Hepatocyte (in vitro differentiated cells): ENCODE data around the gene CTSW. TPM values are rescaled to one million over a fixed set of nuclear protein-coding genes. Genes with fewer than 3 reads are reported as not detected.

Source experiments
- DNase-seq: peaks from one replicate; pipeline ENCODE4 v3.0.0-alpha.2; 2016; ENCODE audit warnings: low spot score
- H2AFZ ChIP-seq: fragments of 200-600 bp; sonication (generic); 2 replicates; pipeline ENCODE4 v1.6.0; 2016; ENCODE audit warnings: antibody characterized with exemption, mild to moderate bottlenecking
- H3K27ac ChIP-seq: fragments of 200-600 bp; sonication (generic); 2 replicates; pipeline ENCODE4 v1.5.1; 2016; ENCODE audit warnings: mild to moderate bottlenecking
- H3K27me3 ChIP-seq: fragments of 200-600 bp; sonication (generic); 2 replicates; pipeline ENCODE4 v1.6.1; 2016
- H3K36me3 ChIP-seq: fragments of 200-600 bp; sonication (generic); replicated peaks from 2 replicates; pipeline ENCODE4 v1.5.1; 2016; ENCODE audit warnings: low read depth; ENCODE audit not compliant: insufficient read depth
- H3K4me1 ChIP-seq: fragments of 200-600 bp; sonication (generic); 2 replicates; pipeline ENCODE4 v1.5.1; 2016; ENCODE audit warnings: mild to moderate bottlenecking, moderate library complexity; ENCODE audit not compliant: insufficient read depth
- H3K4me2 ChIP-seq: fragments of 200-600 bp; sonication (generic); 2 replicates; pipeline ENCODE4 v1.6.0; 2016
- H3K4me3 ChIP-seq: fragments of 200-600 bp; sonication (generic); 2 replicates; pipeline ENCODE4 v1.5.1; 2016; ENCODE audit warnings: mild to moderate bottlenecking
- H3K79me2 ChIP-seq: fragments of 200-600 bp; sonication (generic); 2 replicates; pipeline ENCODE4 v1.6.0; 2017; ENCODE audit warnings: mild to moderate bottlenecking
- H3K9me2 ChIP-seq: fragments of 200-600 bp; sonication (generic); replicated peaks from 2 replicates; pipeline ENCODE4 v1.6.0; 2017; ENCODE audit warnings: mild to moderate bottlenecking; ENCODE audit not compliant: insufficient read depth
- H3K9me3 ChIP-seq: fragments of 200-600 bp; sonication (generic); 2 replicates; pipeline ENCODE4 v1.5.1; 2016; ENCODE audit warnings: low read depth, mild to moderate bottlenecking
- H4K20me1 ChIP-seq: fragments of 200-600 bp; sonication (generic); 2 replicates; pipeline ENCODE4 v1.6.0; 2016; ENCODE audit warnings: mild to moderate bottlenecking; ENCODE audit not compliant: insufficient read depth, poor library complexity, severe bottlenecking
- CTCF ChIP-seq: fragments of 200-600 bp; sonication (generic); IDR thresholded peaks from 2 replicates; pipeline ENCODE4 v1.5.1; 2016; ENCODE audit warnings: antibody characterized with exemption, mild to moderate bottlenecking; ENCODE audit not compliant: poor library complexity
- EZH2 ChIP-seq: fragments of 200-600 bp; sonication (generic); IDR thresholded peaks from 2 replicates; pipeline ENCODE4 v1.6.1; 2016; ENCODE audit warnings: antibody characterized with exemption, mild to moderate bottlenecking, borderline replicate concordance
- EZH2phosphoT487 ChIP-seq: fragments of 200-600 bp; sonication (generic); IDR thresholded peaks from one replicate; pipeline ENCODE4 v1.6.1; 2018; ENCODE audit warnings: antibody characterized with exemption, mild to moderate bottlenecking, low read depth, moderate library complexity; ENCODE audit not compliant: unreplicated experiment, severe bottlenecking
- WGBS: methylation state at CpG from one replicate; pipeline ENCODE4 v1.1.6; 2016; ENCODE audit warnings: low lambda C conversion rate; ENCODE audit errors: missing lambda C conversion rate; 5-methylcytosine and 5-hydroxymethylcytosine counted together
- polyA plus RNA-seq: library from polyadenylated mRNA; unstranded; fragments of >200 nt; fragmentation: Nextera tagmentation; extraction: Ambion mirVana; gene quantifications from 2 replicates; pipeline ENCODE4 v1.2.1, GENCODE V29; 2016
- total RNA-seq: library from RNA; depleted of rRNA; stranded (reverse); fragments of >200 nt; gene quantifications from 2 replicates; pipeline ENCODE4 v1.2.3, GENCODE V29; 2014

CTSW gene
- total and polyA plus RNA-seq, 2 experiments from 2014 or later = 0.15 TPM; not detected in 1

- WGBS = 69% methylated on average over 13 of the region's 13 CpGs
- no peak overlapping the region for H3K27ac ChIP-seq
- H3K4me3 ChIP-seq = no peak overlapping the region
- H4K20me1 ChIP-seq = no peaks in the 10 kb centered on the region
- no peaks in the 10 kb centered on the region for H3K36me3 ChIP-seq
- H3K4me1 ChIP-seq = no peaks in the 10 kb centered on the region
- no peak overlapping the region for H3K4me2 ChIP-seq
- no peak for DNase-seq
- no peaks in the 10 kb centered on the region for H3K9me3 ChIP-seq
- no peaks in the 10 kb centered on the region for H3K9me2 ChIP-seq
- no peaks in the 10 kb centered on the region for H3K27me3 ChIP-seq
- H3K79me2 ChIP-seq = no peaks in the 10 kb centered on the region
- TF ChIP-seq CTCF = no peak
- no peak for TF ChIP-seq EZH2
- TF ChIP-seq EZH2phosphoT487 = no peak
- H2AFZ ChIP-seq = no peak overlapping the region
Measured at GRCh38 chr11:65931773-65932557, 52.3 kb downstream of the CTSW start.

GRCh38 chr11:65932558-65932919 is 52.9 kb downstream of the CTSW start:
- WGBS = 44% methylated on average over 9 of the region's 9 CpGs
- H2AFZ ChIP-seq = no peak overlapping the region

More at GRCh38 chr11:65932558-65932919, 52.9 kb downstream of the CTSW start:
- H3K27me3 ChIP-seq = peaks cover 2% of the 10 kb centered on the region
- no peaks in the 10 kb centered on the region for H3K9me2 ChIP-seq
- H3K4me1 ChIP-seq = no peaks in the 10 kb centered on the region
- no peaks in the 10 kb centered on the region for H3K79me2 ChIP-seq
- H3K9me3 ChIP-seq = no peaks in the 10 kb centered on the region
- DNase-seq = no peak
- no peak overlapping the region for H3K4me3 ChIP-seq
- H3K4me2 ChIP-seq = no peak overlapping the region
- H3K27ac ChIP-seq = no peak overlapping the region
- H4K20me1 ChIP-seq = no peaks in the 10 kb centered on the region
- TF ChIP-seq CTCF = no peak
- TF ChIP-seq EZH2 = no peak
- TF ChIP-seq EZH2phosphoT487 = no peak
- H3K36me3 ChIP-seq = no peaks in the 10 kb centered on the region

Other genes starting within 250 kb of the CTSW start
- gene SIPA1, start 241.7 kb upstream of the CTSW start, total RNA-seq = 15.6 and 19.1 TPM in 2 replicates
- gene SIPA1, start 241.7 kb upstream of the CTSW start, polyA plus RNA-seq = 35.2 and 42.9 TPM in 2 replicates
- 28.1 and 32.7 TPM in 2 replicates for gene RELA, start 216.9 kb upstream of the CTSW start, total RNA-seq
- 64.6 and 68.7 TPM in 2 replicates for gene RELA, start 216.9 kb upstream of the CTSW start, polyA plus RNA-seq
- 36.1 and 41.7 TPM in 2 replicates for gene KAT5, start 167.6 kb upstream of the CTSW start, total RNA-seq
- 53.1 and 77.2 TPM in 2 replicates for gene KAT5, start 167.6 kb upstream of the CTSW start, polyA plus RNA-seq
- gene RNASEH2C, start 159.0 kb upstream of the CTSW start, total RNA-seq = 26.4 and 44.4 TPM in 2 replicates
- gene RNASEH2C, start 159.0 kb upstream of the CTSW start, polyA plus RNA-seq = 68.6 and 78.7 TPM in 2 replicates
- 19.5 and 20.9 TPM in 2 replicates for gene AP5B1, start 98.9 kb upstream of the CTSW start, total RNA-seq
- gene AP5B1, start 98.9 kb upstream of the CTSW start, polyA plus RNA-seq = 24.8 and 27.1 TPM in 2 replicates
- 26.0 and 26.3 TPM in 2 replicates for gene OVOL1, start 92.8 kb upstream of the CTSW start, total RNA-seq
- gene OVOL1, start 92.8 kb upstream of the CTSW start, polyA plus RNA-seq = 20.6 and 20.8 TPM in 2 replicates
- 2.3 and 2.9 TPM in 2 replicates for gene SNX32, start 45.9 kb upstream of the CTSW start, total RNA-seq
- 5.1 and 6.0 TPM in 2 replicates for gene SNX32, start 45.9 kb upstream of the CTSW start, polyA plus RNA-seq
- 720 and 758 TPM in 2 replicates for gene CFL1, start 21.7 kb upstream of the CTSW start, total RNA-seq
- gene CFL1, start 21.7 kb upstream of the CTSW start, polyA plus RNA-seq = 1,698 and 1,708 TPM in 2 replicates
- gene MUS81, start 19.4 kb upstream of the CTSW start, total RNA-seq = 22.3 and 23.8 TPM in 2 replicates
- 47.0 and 51.7 TPM in 2 replicates for gene MUS81, start 19.4 kb upstream of the CTSW start, polyA plus RNA-seq
- gene EFEMP2, start 7.0 kb upstream of the CTSW start, total RNA-seq = 65.2 and 69.7 TPM in 2 replicates
- gene EFEMP2, start 7.0 kb upstream of the CTSW start, polyA plus RNA-seq = 197 and 230 TPM in 2 replicates
- gene FIBP, start 8.6 kb downstream of the CTSW start, total RNA-seq = 72.6 and 74.9 TPM in 2 replicates
- 93.6 and 101 TPM in 2 replicates for gene FIBP, start 8.6 kb downstream of the CTSW start, polyA plus RNA-seq
- 15.1 and 21.5 TPM in 2 replicates for gene CCDC85B, start 10.8 kb downstream of the CTSW start, total RNA-seq
- 38.2 and 41.6 TPM in 2 replicates for gene CCDC85B, start 10.8 kb downstream of the CTSW start, polyA plus RNA-seq
- 4.5 and 4.7 TPM in 2 replicates for gene FOSL1, start 20.6 kb downstream of the CTSW start, total RNA-seq
- gene FOSL1, start 20.6 kb downstream of the CTSW start, polyA plus RNA-seq = 16.5 and 20.1 TPM in 2 replicates
- gene C11orf68, start 39.2 kb downstream of the CTSW start, total RNA-seq = 20.8 and 26.3 TPM in 2 replicates
- gene C11orf68, start 39.2 kb downstream of the CTSW start, polyA plus RNA-seq = 53.2 and 59.3 TPM in 2 replicates
- 59.1 and 65.3 TPM in 2 replicates for gene DRAP1, start 39.6 kb downstream of the CTSW start, total RNA-seq
- gene DRAP1, start 39.6 kb downstream of the CTSW start, polyA plus RNA-seq = 158 and 173 TPM in 2 replicates
- gene TSGA10IP, start 65.6 kb downstream of the CTSW start, total RNA-seq = not detected in 2 replicates
- gene TSGA10IP, start 65.6 kb downstream of the CTSW start, polyA plus RNA-seq = not detected in 2 replicates
- gene SART1, start 81.9 kb downstream of the CTSW start, total RNA-seq = 10.9 and 32.5 TPM in 2 replicates
- 34.1 and 37.5 TPM in 2 replicates for gene SART1, start 81.9 kb downstream of the CTSW start, polyA plus RNA-seq
- 25.6 and 27.0 TPM in 2 replicates for gene EIF1AD, start 122.3 kb downstream of the CTSW start, total RNA-seq
- 19.4 and 24.8 TPM in 2 replicates for gene EIF1AD, start 122.3 kb downstream of the CTSW start, polyA plus RNA-seq
- 22.8 and 37.8 TPM in 2 replicates for gene BANF1, start 122.7 kb downstream of the CTSW start, total RNA-seq
- gene BANF1, start 122.7 kb downstream of the CTSW start, polyA plus RNA-seq = 197 and 215 TPM in 2 replicates
- 3.0 and 4.4 TPM in 2 replicates for gene CST6, start 132.2 kb downstream of the CTSW start, total RNA-seq
- 9.4 and 17.6 TPM in 2 replicates for gene CST6, start 132.2 kb downstream of the CTSW start, polyA plus RNA-seq
- not detected in 2 replicates for gene CATSPER1, start 146.6 kb downstream of the CTSW start, total RNA-seq
- not detected in 2 replicates for gene CATSPER1, start 146.6 kb downstream of the CTSW start, polyA plus RNA-seq
- gene GAL3ST3, start 169.3 kb downstream of the CTSW start, total RNA-seq = 0.68 and 0.80 TPM in 2 replicates
- 1.1 and 2.6 TPM in 2 replicates for gene GAL3ST3, start 169.3 kb downstream of the CTSW start, polyA plus RNA-seq
- 109 and 120 TPM in 2 replicates for gene SF3B2, start 172.5 kb downstream of the CTSW start, total RNA-seq
- gene SF3B2, start 172.5 kb downstream of the CTSW start, polyA plus RNA-seq = 155 and 170 TPM in 2 replicates
- gene PACS1, start 190.4 kb downstream of the CTSW start, total RNA-seq = 23.5 and 28.2 TPM in 2 replicates
- gene PACS1, start 190.4 kb downstream of the CTSW start, polyA plus RNA-seq = 70.1 and 71.5 TPM in 2 replicates